DMS 273 (cell line): ENCODE results near the gene PDIA6.
"Not testable (repeated sequence)": the region's sequence is repeated elsewhere in the genome, so short reads cannot be mapped to it uniquely, and the experiment has no call there.

Experiments used
- DNase-seq: peaks from one replicate; lab custom pipeline; 2025; ENCODE audit not compliant: unreplicated experiment; lab: John Stamatoyannopoulos, UW

PDIA6 gene

GRCh38 chr2:10811517-10811916 lies 1.1 kb downstream of the PDIA6 start:
- no peak for DNase-seq

GRCh38 chr2:10810202-10811161 lies 2.1 kb downstream of the PDIA6 start:
- peak; percentile 93 for DNase-seq

- DNase-seq = no peak
Measured at GRCh38 chr2:10806543-10806942, 6.0 kb downstream of the PDIA6 start.

GRCh38 chr2:10805990-10806389 lies 6.6 kb downstream of the PDIA6 start:
- DNase-seq = not testable (repeated sequence)

DNA sequence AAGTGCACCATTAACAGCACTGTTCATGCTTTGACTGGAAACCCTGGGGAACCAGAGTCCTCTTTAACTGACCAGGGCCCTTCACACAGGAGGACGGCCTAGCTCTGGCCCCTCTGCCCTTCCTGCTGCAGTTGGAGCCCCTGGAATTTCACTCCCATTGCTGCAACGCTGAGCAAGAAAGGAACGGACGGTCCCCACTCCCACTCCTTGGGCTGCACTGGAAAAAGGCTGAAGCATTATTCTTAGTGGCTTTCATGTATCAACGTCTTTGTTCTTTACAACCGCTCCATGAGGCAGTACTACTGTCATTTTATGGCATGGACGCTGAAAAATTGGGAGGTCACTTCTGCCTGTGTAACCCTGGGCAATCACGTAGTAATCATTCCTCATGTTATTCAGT lies 9.9 kb downstream of the PDIA6 start:
- no peak for DNase-seq

DNA sequence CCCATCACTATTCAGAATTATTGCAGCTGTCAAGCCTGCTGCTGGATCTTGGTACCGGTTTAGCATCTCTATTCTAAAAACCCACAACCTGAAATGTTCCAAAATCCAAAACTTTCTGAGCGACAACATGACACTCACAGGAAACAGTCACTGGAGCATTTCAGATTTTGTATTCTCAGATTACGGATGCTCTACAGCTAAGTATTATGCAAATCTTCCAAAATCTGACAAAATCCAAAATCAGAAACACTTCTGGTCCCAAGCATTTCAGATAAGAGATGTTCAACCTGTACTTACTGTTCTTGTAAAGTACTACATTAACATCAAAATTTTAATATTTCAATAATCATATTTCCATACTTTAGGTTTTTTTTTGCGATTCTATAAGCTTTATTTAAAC lies 12.4 kb downstream of the PDIA6 start:
- DNase-seq = no peak

GRCh38 chr2:10798783-10799182 lies 13.8 kb downstream of the PDIA6 start:
- DNase-seq = no peak

GRCh38 chr2:10796703-10797102 lies 15.9 kb downstream of the PDIA6 start:
- no peak for DNase-seq

GRCh38 chr2:10795508-10796046 lies 17.0 kb downstream of the PDIA6 start:
- DNase-seq = no peak

DNA sequence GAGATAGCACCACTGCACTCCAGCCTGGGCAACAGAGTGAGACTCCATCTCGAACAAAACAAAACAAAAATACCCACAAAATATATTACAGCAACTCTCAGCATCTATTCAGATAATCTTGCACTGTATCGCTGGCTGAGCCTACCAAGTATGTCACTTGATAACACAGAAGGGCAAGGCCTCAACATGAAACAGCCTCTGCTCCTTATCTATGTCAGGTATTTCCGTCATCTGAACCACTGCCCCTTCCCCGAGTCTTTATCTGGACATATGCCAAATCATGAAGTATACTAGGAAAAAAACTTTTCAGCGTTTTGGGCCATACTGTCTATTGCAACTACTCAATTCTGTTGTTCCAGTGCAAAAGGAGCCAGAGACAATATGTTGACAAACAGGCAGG lies 17.7 kb downstream of the PDIA6 start:
- DNase-seq = no peak

DNA sequence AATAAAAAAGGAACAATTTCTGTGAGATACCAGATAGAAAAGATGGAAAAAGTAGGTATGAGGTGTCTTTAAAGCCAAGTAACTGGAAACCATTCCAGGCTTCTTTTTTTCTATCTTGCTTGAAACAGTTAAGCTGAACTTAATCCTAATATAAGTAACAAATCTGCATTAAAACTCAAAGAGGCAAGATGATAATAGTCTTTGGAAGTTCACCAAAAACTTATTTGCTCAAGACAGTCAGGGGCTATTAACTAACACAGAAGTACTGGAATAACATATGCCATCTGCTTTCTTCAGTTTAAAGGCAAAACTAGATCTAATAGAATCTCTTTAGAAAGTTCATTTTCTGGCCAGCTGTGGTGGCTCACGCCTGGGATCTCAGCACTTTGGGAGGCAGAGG lies 18.8 kb downstream of the PDIA6 start:
- DNase-seq = no peak

GRCh38 chr2:10792660-10793400 lies 19.8 kb downstream of the PDIA6 start:
- no peak for DNase-seq

DNA sequence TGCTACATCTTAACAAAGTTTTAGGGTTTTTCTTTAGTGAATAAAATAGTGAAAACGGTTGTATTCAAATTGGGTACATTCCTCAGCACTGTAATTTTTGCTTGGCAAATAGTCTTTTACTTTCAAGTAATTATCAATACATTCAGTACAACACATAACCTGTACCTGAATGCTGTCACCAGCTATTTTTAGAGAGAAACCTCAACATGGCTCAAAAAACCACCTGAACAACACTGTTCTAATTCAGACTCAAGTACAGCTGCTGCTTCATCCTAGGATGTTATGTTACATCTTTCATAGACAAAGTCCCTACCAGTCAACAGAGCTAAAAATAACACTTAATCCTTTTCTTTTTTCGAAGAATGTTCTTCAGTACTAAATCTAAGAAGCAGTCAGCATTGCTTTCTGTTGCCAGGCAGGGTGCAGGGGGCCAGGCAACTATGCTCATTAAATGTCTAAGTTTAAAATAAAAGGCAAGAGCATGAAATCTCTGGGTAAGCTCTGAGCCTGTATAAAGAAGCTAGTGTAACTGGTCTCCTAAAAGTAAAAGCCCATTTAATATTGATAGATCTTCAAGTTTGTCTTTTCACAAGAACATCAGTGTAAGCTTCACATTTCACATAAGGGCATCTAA lies 20.5 kb downstream of the PDIA6 start:
- DNase-seq = no peak

DNA sequence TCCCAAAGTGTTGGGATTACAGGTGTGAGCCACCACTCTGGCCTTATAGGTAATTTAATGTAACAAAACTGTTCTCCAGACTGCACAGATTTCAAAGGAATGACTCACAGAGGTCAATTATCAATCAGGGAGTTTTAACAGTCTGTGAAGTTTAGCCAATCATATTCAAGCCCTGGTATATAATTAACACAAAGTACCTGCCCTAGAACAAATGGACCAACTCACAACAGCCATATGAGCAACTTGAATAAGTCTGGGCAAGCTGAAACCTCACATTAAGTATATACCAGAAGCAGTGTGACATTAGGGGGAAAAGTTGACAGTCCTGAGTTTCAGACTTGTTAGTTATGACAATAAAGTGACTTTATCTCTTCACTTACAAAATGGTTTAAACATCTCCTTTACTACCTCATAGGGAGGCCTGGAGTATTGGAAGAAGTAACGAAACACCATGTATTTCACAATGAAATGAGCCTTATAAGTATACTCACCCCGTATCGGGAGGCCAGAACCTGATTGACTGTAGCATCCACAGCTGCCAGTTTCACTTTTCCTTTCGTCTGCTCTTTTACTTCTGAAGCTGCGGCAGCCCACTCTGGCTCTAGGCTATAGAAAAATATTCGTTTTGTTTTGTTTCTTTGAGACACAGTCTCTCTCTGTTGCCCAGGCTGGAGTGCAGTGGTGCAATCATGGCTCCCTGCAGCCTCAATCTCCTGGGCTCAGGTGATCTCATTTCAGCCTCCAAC lies 22.2 kb downstream of the PDIA6 start:
- DNase-seq = no peak

DNA sequence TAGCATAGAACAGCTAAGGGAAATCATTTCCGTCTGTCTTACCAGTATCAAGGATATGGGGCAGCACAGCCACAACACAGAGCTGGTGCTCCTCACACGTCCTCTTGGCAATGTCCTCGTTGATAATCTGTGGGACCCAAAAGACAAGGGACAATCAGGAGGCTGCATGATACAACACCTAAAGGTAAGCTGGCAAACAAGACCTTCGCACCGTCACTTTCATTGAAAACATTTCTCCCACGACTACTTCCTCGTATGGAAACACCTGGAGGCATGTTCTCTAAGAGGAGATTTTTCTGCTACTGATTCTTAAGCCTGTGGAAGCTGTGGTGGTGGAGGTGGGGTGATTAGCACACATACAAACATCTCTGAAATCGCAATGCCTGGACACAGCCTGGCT lies 23.7 kb downstream of the PDIA6 start:
- DNase-seq = no peak

DNA sequence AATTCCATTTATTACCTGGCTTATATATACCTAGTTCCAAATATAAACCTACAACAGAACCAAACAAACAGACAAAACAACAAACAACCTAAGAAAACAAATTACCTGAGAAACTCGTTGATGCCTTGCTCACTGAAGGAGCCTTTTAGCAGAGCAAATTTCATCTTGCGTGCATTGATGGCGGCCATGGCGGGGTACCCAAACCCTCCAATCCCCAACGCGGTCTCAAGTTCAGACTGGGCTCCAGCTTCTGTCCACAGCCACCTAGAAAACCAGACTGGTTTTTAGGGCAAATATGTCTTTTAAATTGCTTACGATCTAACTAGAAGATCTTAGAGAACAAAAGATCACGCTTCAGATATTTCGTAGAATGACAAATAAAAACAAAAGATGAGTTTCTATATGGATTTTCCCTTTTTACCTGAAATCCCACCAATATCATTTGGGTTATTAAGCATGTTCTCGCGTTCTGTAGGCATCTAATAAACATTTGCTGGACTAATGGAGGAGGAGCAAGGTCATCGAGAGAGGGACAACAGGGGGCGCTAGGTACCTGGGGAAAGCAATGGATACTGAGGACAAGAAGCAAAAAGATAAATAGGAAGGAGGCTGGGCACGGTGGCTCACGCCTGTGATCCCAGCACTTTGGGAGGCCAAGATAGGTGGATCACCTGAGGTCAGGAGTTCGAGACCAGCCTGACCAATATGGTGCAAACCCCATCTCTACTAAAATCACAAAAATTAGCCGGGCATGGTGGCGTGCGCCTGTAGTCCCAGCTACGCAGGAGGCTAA lies 25.2 kb downstream of the PDIA6 start:
- DNase-seq = peak; percentile 67

DNA sequence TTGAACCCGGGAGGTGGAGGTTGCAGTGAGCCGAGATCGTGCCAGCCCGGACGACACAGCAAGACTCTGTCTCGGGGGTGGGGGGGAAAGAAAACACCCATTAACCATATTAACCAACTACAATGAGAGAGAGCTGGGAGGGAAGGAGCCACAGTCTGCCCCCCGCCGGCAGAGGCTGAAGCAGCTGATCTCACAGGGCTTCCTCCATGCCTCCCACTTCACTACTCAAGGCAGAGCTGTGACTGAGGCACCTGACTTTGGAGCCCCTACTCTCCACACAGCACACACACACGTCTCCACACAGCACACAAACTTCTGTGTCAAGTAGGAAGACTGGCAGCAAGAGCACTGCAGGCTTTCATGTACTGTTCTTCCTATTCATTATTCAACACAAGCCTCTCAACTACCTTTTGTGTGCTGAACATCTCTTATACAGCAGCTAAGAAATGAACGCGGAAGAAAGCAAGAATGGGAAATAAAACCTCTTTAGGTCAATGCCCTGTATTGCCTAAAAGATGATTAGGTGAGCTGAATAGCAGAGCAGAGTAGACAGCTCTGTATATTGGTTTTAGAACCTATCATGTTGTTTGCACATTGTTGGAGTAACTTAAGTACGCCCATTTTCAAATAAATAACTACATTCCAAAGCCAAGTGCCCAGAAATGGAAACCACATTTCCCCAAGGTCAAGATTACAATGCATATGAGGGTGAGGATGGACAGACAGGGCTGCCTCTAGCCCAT lies 26.2 kb downstream of the PDIA6 start:
- DNase-seq = no peak

GRCh38 chr2:10785260-10785659 lies 27.3 kb downstream of the PDIA6 start:
- DNase-seq = no peak

- DNase-seq = no peak
Measured at GRCh38 chr2:10784719-10785118, 27.9 kb downstream of the PDIA6 start.
